GM12801 (cell line): ENCODE measurements around the gene RHBG.

Experiments used
- CTCF ChIP-seq: IDR thresholded peaks from one replicate; pipeline ENCODE4 v1.5.1; 2011; ENCODE audit warnings: control low read depth; ENCODE audit not compliant: insufficient read length; ENCODE audit errors: extremely low read depth

RHBG gene

GRCh38 chr1:156421062-156421938, 52.3 kb downstream of the RHBG start:
- TF ChIP-seq CTCF: no peak

- TF ChIP-seq CTCF: no peak
Observed at GRCh38 chr1:156421939-156422601, 53.1 kb downstream of the RHBG start.

- TF ChIP-seq CTCF: no peak
Observed at GRCh38 chr1:156422602-156423091, 53.6 kb downstream of the RHBG start.

GRCh38 chr1:156423422-156424352, 54.7 kb downstream of the RHBG start:
- TF ChIP-seq CTCF: no peak

DNA sequence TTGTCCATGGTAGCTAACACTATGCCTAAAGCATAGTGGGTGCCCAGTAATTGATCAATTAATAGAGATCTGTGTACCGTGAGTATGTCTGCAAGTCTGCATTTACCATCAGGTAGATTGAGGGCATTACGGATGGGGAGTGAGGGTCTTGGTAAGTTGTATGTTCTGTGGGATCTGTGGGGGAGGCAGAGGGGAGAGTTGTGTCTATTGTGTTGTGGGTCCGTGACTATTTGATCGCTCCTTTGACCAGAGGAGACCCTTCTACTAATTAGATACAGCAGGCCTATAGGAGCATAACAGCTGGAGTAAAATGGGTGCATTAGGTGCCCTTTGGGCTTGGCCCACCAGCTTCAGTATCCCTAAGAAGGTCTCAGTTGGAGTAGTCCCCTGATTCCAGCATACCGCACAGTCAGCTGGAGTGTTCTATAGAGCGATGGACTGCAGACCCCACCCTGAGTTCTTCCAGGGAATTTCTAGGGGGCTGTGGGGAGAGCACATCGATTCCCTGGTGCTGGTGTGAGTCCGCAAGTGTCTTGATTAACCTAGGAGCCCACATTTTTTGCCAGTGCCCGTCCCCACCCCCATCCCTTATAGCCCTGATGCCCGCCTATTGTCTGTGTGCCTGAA, 55.9 kb downstream of the RHBG start:
- no peak for TF ChIP-seq CTCF

GRCh38 chr1:156425943-156426342, 56.9 kb downstream of the RHBG start:
- no peak for TF ChIP-seq CTCF
